Stimulated activated CD4-positive, alpha-beta T cell treated with anti-CD3 and anti-CD28 coated beads, TNF-alpha, amount 100 ng/mL, for 1 hour (primary cell): ENCODE results near the gene EAPP.
"Not testable (repeated sequence)": the region's sequence is repeated elsewhere in the genome, so short reads cannot be mapped to it uniquely, and the experiment has no call there.

Source experiments
- DNase-seq, 3 donors: peaks; one replicate each; pipeline ENCODE4 v3.0.0-alpha.2; 2020; ENCODE audit warnings: low read depth in 3 of 3, low spot score in 1 of 3

EAPP gene

DNA sequence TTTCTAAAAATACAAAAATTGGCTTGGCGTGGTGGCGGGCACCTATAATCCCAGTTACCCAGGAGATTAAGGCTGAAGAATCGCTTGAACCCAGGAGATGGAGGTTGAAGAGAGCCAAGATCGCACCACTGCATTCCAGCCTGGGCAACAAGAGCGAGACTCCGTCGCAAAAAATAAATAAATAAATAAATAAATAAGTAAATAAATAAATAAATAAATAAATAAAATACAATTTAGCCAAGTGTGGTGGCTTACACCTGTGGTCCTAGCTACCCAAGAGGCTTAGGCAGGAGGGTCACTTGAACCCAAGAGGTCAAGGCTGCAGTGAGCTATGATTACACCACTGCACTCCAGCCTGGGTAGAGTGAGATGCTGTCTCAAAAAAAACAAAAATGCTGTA lies 51.0 kb downstream of the EAPP start:
- DNase-seq = no peak

DNA sequence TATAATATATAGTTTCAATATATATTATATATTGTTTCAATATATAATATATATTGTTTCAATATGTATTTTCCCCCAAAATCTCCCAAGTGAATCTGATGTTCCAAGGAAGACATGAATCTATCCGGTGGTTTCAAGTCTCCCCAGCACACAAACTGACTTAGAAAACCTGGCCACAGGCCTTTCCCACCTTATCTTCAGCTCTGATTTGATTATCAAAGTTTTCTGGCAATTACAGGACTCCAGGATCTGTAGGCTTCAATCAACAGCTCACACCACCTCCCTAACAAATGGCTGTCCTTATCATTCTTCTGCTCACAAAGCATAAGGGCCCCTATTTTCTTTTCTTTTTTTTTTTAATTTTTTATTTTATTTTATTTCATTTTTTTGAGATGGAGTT lies 54.8 kb downstream of the EAPP start:
- DNase-seq = no peak

DNA sequence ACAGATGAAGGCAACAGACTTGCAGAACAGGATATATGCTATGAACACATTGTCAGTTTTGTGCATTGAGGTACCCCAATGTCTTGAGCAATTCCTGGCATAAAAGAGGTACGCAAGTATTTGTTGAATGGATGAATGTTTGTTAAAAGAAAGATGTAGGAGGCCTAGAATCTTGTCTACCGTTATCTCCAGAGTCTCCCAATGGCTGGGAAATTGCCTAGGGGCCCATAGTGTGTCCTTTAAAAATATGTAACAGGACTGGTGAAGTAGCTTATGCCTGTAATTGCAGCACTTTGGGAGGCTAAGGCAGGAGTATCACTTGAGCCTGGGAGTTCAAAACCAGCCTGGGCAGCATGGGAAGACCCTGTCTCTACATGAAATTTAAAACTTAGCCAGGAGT lies 57.0 kb downstream of the EAPP start:
- DNase-seq = no peak

DNA sequence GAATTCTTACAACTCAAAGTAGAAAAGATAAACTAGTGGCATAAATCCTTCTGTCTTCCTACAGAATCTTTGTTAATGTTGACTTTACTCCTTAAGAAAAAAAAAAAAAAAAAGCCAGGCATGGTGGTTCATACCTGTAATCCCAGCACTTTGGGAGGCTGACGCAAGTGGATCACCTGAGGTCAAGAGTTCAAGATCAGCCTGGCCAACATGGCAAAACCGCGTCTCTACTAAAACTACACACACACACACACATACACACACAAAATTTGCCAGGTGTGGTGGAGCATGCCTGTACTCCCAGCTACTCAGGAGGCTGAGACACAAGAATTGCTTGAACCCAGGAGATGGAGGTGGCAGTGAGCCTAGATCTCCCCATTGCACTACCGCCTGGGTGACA lies 59.8 kb downstream of the EAPP start:
- DNase-seq = no peak

DNA sequence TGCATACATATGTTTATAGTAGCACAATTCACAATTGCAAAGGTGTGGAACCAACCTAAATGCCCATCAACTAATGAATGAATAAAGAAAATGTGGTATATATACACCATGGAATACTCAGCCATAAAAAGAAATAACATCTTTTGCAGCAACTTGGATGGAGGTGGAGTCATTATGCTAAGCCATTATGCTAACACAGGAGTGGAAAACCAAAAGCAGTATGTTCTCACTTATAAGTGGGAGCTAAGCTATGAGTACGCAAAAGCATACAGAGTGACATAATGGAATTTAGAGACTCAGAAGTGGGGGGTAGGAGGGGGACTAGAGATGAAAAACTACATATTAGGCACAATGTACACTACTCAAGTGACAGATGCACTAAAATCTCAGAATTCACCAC lies 61.2 kb downstream of the EAPP start:
- DNase-seq = no peak

DNA sequence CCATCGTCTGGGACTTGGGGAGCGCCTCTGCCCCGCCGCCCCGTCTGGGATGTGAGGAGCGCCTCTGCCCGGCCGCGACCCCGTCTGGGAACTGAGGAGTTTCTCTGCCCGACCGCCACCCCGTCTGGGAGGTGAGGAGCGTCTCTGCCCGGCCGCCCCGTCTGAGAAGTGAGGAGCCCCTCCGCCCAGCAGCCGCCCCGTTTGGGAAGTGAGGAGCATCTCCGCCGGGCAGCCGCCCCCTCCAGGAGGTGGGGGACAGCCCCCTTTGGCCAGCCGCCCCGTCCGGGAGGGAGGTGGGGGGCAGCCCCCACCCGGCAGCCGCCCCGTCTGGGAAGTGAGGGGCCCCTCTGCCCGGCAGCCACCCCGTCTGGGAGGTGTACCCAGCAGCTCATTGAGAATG lies 63.5 kb downstream of the EAPP start:
- not testable (repeated sequence) for DNase-seq

DNA sequence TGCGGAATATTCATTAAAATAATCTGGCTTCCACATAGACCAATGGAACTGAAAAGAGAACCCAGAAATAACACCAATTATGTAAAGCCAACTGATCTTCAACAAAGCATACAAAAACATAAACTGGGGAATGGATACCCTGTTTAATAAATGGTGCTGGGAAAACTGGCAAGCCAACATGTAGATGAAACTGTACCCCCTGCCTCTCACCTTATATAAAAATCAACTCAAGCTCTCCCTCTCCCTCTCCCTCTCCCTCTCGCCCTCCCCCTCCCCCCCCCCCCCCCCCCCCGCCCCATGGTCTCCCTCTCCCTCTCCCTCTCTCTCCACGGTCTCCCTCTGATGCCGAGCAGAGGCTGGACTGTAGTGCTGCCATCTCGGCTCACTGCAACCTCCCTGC lies 64.3 kb downstream of the EAPP start:
- no peak for DNase-seq

DNA sequence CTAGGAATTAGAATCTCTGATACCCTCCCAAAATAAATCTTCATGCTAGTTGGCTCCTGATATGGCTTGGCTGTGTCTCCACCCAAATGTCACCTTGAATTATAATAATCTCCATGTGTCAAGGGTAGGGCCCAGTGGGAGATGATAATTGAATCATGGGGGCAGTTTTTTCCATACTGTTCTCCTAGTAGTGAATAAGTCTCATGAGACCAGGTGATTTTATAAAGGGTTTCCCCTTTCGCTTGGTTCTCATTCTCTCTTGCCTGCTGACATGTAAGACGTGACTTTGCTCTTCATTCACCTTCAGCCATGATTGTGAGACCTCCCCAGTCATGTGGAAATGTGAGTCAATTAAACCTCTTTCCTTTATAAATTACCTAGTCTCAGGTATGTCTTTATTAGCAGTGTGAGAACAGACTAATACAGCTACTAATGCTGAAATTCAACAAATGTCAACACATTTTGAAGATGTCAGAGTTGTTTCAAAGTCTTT lies 65.3 kb downstream of the EAPP start:
- no peak for DNase-seq

DNA sequence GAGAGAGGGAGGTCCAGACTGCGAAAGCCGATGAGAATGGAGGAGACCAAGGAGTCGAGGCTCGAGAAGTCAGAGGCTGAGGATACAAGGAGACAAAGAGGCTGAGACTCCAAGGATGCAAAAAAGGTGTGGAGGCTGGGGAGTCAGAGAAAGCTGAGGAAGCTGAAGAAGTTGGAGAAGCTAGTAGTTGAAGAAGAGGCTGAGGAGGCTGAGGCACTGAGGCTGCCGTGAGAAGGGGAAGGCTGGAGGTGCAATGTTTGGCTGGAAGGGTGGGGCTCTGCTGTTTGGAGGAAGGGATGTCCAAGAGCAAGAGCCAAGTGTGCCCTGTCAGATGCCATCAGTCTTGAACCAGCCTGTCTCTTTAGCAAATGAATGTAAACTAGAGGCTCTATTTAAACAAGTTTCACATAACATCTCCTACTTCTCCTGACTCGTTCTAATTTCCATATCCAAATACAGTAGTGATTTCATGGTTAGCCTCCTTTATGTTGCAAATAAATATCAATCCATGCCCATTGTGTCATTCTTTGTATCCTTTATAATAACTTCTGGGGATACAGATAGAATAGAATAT lies 66.7 kb downstream of the EAPP start:
- DNase-seq = no peak

DNA sequence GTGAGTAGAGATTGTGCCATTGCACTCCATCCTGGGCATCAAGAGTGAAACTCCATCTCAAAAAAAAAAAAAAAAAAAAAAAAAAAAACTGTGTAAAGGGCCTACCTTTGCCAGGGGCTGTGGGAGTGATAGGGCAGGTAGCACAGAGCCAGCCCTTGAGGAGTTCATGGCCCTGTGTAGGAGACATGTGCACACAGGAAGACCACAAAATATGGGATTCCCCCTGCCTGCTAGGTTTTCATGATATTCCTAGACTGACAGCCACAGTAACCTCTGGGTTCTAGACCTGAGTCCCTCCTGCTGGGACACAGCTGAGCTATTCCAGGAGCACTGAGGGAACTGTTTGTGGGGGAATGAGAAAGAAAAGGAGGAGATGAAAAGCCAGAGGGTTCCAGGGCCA lies 69.2 kb downstream of the EAPP start:
- no peak for DNase-seq

DNA sequence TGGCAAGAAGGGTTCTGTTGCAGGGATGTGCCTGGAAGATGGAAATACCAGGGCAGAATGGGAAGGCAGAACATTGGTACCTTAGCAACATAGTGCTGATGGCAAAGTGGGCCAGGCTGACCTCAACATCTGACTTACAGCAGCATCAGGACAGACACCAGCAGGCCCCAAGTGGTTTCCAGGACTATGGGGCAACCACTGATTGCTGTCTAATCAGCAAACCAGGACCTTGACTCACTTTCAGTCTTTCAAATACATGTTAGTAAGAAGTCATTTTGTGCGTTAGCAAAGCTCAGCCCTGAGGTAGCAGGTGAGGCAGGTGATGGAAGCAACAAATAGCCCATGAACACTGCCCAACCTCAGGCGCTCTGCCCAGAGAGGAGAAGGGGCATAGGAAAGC lies 72.8 kb downstream of the EAPP start:
- DNase-seq = no peak
